SJSA1 (cell line): ENCODE results near the gene OR1D5. TPM values are rescaled to one million over a fixed set of nuclear protein-coding genes. Genes with fewer than 3 reads are reported as not detected.
"Not testable (repeated sequence)": the region's sequence is repeated elsewhere in the genome, so short reads cannot be mapped to it uniquely, and the experiment has no call there.

Experiments used
- DNase-seq, 2 experiments: peaks; one replicate each; pipeline ENCODE4 v3.0.0-alpha.2; 2015 to 2020; ENCODE audit warnings: low spot score in 2 of 2, low read depth in 1 of 2
- H3K27ac ChIP-seq: fragments of 250-450 bp; sonication (Bioruptor Pico); 2 replicates; pipeline ENCODE4 v1.5.1; 2020; ENCODE audit warnings: mild to moderate bottlenecking, moderate library complexity
- H3K27me3 ChIP-seq: fragments of 250-450 bp; sonication (Bioruptor Pico); replicated peaks from 2 replicates; pipeline ENCODE4 v1.5.1; 2020; ENCODE audit warnings: mild to moderate bottlenecking, moderate library complexity
- H3K36me3 ChIP-seq: fragments of 250-450 bp; sonication (Bioruptor Pico); 2 replicates; pipeline ENCODE4 v1.5.1; 2020; ENCODE audit warnings: mild to moderate bottlenecking
- H3K4me1 ChIP-seq: fragments of 250-450 bp; sonication (Bioruptor Pico); replicated peaks from 2 replicates; pipeline ENCODE4 v1.6.1; 2021; ENCODE audit warnings: mild to moderate bottlenecking
- H3K4me3 ChIP-seq: fragments of 250-450 bp; sonication (Bioruptor Pico); 2 replicates; pipeline ENCODE4 v1.5.1; 2020; ENCODE audit warnings: mild to moderate bottlenecking
- H3K9me3 ChIP-seq: fragments of 250-450 bp; sonication (Bioruptor Pico); replicated peaks from 2 replicates; pipeline ENCODE4 v1.5.1; 2020; ENCODE audit warnings: mild to moderate bottlenecking
- total RNA-seq: library from RNA; depleted of rRNA; stranded (reverse); fragments of >200 nt; shearing (Covaris generic); gene quantifications from 2 replicates; pipeline ENCODE4 v1.2.3, GENCODE V29; 2014

OR1D5 gene
- total RNA-seq, 1 experiment from 2014 or later: not detected

GRCh38 chr17:3037259-3037658 is 26.1 kb downstream of the OR1D5 start:
- no peak overlapping the region for H3K27ac ChIP-seq
- H3K27me3 ChIP-seq: no peaks in the 10 kb centered on the region
- H3K9me3 ChIP-seq: no peaks in the 10 kb centered on the region
- peak in 1 of 2 experiments; percentile 14 for DNase-seq
- H3K4me3 ChIP-seq: no peak overlapping the region
- no peaks in the 10 kb centered on the region for H3K36me3 ChIP-seq
- H3K4me1 ChIP-seq: no peaks in the 10 kb centered on the region

GRCh38 chr17:3036800-3037199 is 26.6 kb downstream of the OR1D5 start:
- H3K4me1 ChIP-seq: no peaks in the 10 kb centered on the region
- no peaks in the 10 kb centered on the region for H3K36me3 ChIP-seq
- no peak overlapping the region for H3K27ac ChIP-seq
- DNase-seq: peak in 1 of 2 experiments; percentile 27
- no peaks in the 10 kb centered on the region for H3K9me3 ChIP-seq
- no peaks in the 10 kb centered on the region for H3K27me3 ChIP-seq
- no peak overlapping the region for H3K4me3 ChIP-seq

GRCh38 chr17:3035968-3036280 is 27.5 kb downstream of the OR1D5 start:
- peak in 1 of 2 experiments; percentile 8 for DNase-seq
- H3K27ac ChIP-seq: no peak overlapping the region
- H3K36me3 ChIP-seq: no peaks in the 10 kb centered on the region
- no peaks in the 10 kb centered on the region for H3K9me3 ChIP-seq
- no peaks in the 10 kb centered on the region for H3K27me3 ChIP-seq
- no peak overlapping the region for H3K4me3 ChIP-seq
- no peaks in the 10 kb centered on the region for H3K4me1 ChIP-seq

GRCh38 chr17:3035256-3035967 is 28.0 kb downstream of the OR1D5 start:
- DNase-seq: peak in 1 of 2 experiments; percentile 29
- H3K27me3 ChIP-seq: no peaks in the 10 kb centered on the region
- no peak overlapping the region for H3K27ac ChIP-seq
- H3K4me1 ChIP-seq: peaks cover 3% of the 10 kb centered on the region; the same call in 1 of the 2 replicates
- no peaks in the 10 kb centered on the region; the same call in 1 of the 2 replicates for H3K36me3 ChIP-seq
- H3K4me3 ChIP-seq: no peak overlapping the region
- H3K9me3 ChIP-seq: no peaks in the 10 kb centered on the region

- Histone ChIP-seq H3K9me3 (no peaks in the 10 kb centered on the region), H3K27me3 (no peaks in the 10 kb centered on the region), H3K27ac (no peak overlapping the region), H3K4me3 (no peak overlapping the region), H3K36me3 (no peaks in the 10 kb centered on the region; the same call in 1 of the 2 replicates), H3K4me1 (peaks cover 6% of the 10 kb centered on the region; the same call in 1 of the 2 replicates)
- DNase-seq: peak in 1 of 2 experiments; percentile 30
Measured at GRCh38 chr17:3034578-3034920, 28.9 kb downstream of the OR1D5 start.

GRCh38 chr17:3033741-3034577 is 29.4 kb downstream of the OR1D5 start:
- no peaks in the 10 kb centered on the region; the same call in 1 of the 2 replicates for H3K36me3 ChIP-seq
- no peak overlapping the region for H3K4me3 ChIP-seq
- H3K9me3 ChIP-seq: no peaks in the 10 kb centered on the region
- no peak overlapping the region for H3K27ac ChIP-seq
- DNase-seq: peak in 1 of 2 experiments; percentile 35
- H3K27me3 ChIP-seq: no peaks in the 10 kb centered on the region
- peaks cover 6% of the 10 kb centered on the region; the same call in 1 of the 2 replicates for H3K4me1 ChIP-seq

- H3K27me3 ChIP-seq: no peaks in the 10 kb centered on the region
- no peak overlapping the region for H3K27ac ChIP-seq
- DNase-seq: peak in 1 of 2 experiments; percentile 29
- H3K9me3 ChIP-seq: no peaks in the 10 kb centered on the region
- no peak overlapping the region for H3K4me3 ChIP-seq
- H3K4me1 ChIP-seq: peaks cover 6% of the 10 kb centered on the region; the same call in 1 of the 2 replicates
- H3K36me3 ChIP-seq: no peaks in the 10 kb centered on the region; the same call in 1 of the 2 replicates
Measured at GRCh38 chr17:3033248-3033640, 30.2 kb downstream of the OR1D5 start.

- no peaks in the 10 kb centered on the region for H3K27me3 ChIP-seq
- H3K4me1 ChIP-seq: peaks cover 6% of the 10 kb centered on the region; the same call in 1 of the 2 replicates
- H3K9me3 ChIP-seq: no peaks in the 10 kb centered on the region
- DNase-seq: peak in 1 of 2 experiments; percentile 28
- H3K27ac ChIP-seq: no peak overlapping the region
- no peak overlapping the region for H3K4me3 ChIP-seq
- no peaks in the 10 kb centered on the region; the same call in 1 of the 2 replicates for H3K36me3 ChIP-seq
Measured at GRCh38 chr17:3032258-3033247, 30.9 kb downstream of the OR1D5 start.

GRCh38 chr17:3030852-3031470 is 32.4 kb downstream of the OR1D5 start:
- not testable (repeated sequence) for H3K4me1 ChIP-seq, H3K27me3 ChIP-seq, H3K9me3 ChIP-seq, H3K36me3 ChIP-seq, H3K27ac ChIP-seq, H3K4me3 ChIP-seq
- peak in 1 of 2 experiments; percentile 35 for DNase-seq

GRCh38 chr17:3030096-3030495 is 33.3 kb downstream of the OR1D5 start:
- no peak overlapping the region; the same call in 1 of the 2 replicates for H3K27ac ChIP-seq
- H3K4me3 ChIP-seq: no peak overlapping the region
- H3K4me1 ChIP-seq: peaks cover 6% of the 10 kb centered on the region; the same call in 1 of the 2 replicates
- no peaks in the 10 kb centered on the region for H3K27me3 ChIP-seq
- H3K36me3 ChIP-seq: no peaks in the 10 kb centered on the region; the same call in 1 of the 2 replicates
- peak; percentile 3 to 16 for DNase-seq
- H3K9me3 ChIP-seq: no peaks in the 10 kb centered on the region

- no peaks in the 10 kb centered on the region for H3K9me3 ChIP-seq
- H3K4me1 ChIP-seq: peaks cover 6% of the 10 kb centered on the region; the same call in 1 of the 2 replicates
- no peak for DNase-seq
- H3K4me3 ChIP-seq: no peak overlapping the region
- no peaks in the 10 kb centered on the region for H3K27me3 ChIP-seq
- H3K27ac ChIP-seq: no peak overlapping the region
- no peaks in the 10 kb centered on the region; the same call in 1 of the 2 replicates for H3K36me3 ChIP-seq
Measured at GRCh38 chr17:3029213-3029913, 34.0 kb downstream of the OR1D5 start.

- H3K4me3 ChIP-seq: no peak overlapping the region
- H3K9me3 ChIP-seq: peaks cover 3% of the 10 kb centered on the region
- no peak for DNase-seq
- no peak overlapping the region for H3K27ac ChIP-seq
- H3K4me1 ChIP-seq: peaks cover 6% of the 10 kb centered on the region; the same call in 1 of the 2 replicates
- H3K27me3 ChIP-seq: no peaks in the 10 kb centered on the region
- H3K36me3 ChIP-seq: no peaks in the 10 kb centered on the region; the same call in 1 of the 2 replicates
Measured at GRCh38 chr17:3027786-3028532, 35.4 kb downstream of the OR1D5 start.
